Omental fat pad (tissue), 4 donors: ENCODE results near the gene AVEN. TPM values are rescaled to one million over a fixed set of nuclear protein-coding genes. Genes with fewer than 3 reads are reported as not detected.

Experiments
- ATAC-seq: fragments of 150-250 bp; one replicate; pipeline ENCODE4 v1.9.1; 2016; ENCODE audit warnings: mild to moderate bottlenecking, moderate library complexity; ENCODE audit not compliant: low FRiP score
- DNase-seq: peaks from one replicate; pipeline ENCODE4 v3.0.0-alpha.2; 2019; ENCODE audit warnings: low spot score
- CTCF ChIP-seq, 3 donors: fragments of 450-650 bp; IDR thresholded peaks; one replicate each; pipeline ENCODE4 v1.5.1; 2016 to 2017; ENCODE audit warnings: antibody characterized with exemption in 3 of 3, mild to moderate bottlenecking in 3 of 3, moderate library complexity in 2 of 3
- total RNA-seq, 4 donors: library from RNA; depleted of rRNA; stranded (reverse); fragments of >200 nt; gene quantifications; one replicate each; pipeline ENCODE4 v1.1.0, GENCODE V29; 2016

AVEN gene
- total RNA-seq, 4 donors from 2014 or later = 11.4 to 15.6 (median 14.6) TPM

- no peak for TF ChIP-seq CTCF (IDR thresholded peaks at IDR 0.05)
- ATAC-seq (no peak), DNase-seq (no peak)
Observed at GRCh38 chr15:33872416-33873106, 166.4 kb downstream of the AVEN start.

- no peak for TF ChIP-seq CTCF (IDR thresholded peaks at IDR 0.05)
- DNase-seq = no peak
- no peak for ATAC-seq
Observed at GRCh38 chr15:33871980-33872379, 167.0 kb downstream of the AVEN start.

GRCh38 chr15:33866101-33866737 lies 172.8 kb downstream of the AVEN start:
- no peak for ATAC-seq
- DNase-seq = no peak
- no peak for TF ChIP-seq CTCF (IDR thresholded peaks at IDR 0.05)

- DNase-seq (no peak), ATAC-seq (peak; percentile 54)
- TF ChIP-seq CTCF (IDR thresholded peaks at IDR 0.05) = no peak
Observed at GRCh38 chr15:33865416-33865815, 173.6 kb downstream of the AVEN start.

- TF ChIP-seq CTCF (IDR thresholded peaks at IDR 0.05) = no peak
- no peak for ATAC-seq
- DNase-seq = no peak
Observed at GRCh38 chr15:33864360-33865075, 174.5 kb downstream of the AVEN start.

- DNase-seq (no peak), ATAC-seq (no peak)
- TF ChIP-seq CTCF (IDR thresholded peaks at IDR 0.05) = no peak
Observed at GRCh38 chr15:33860754-33861153, 178.2 kb downstream of the AVEN start.
